RWPE2 (cell line): ENCODE results near the gene ITSN2.

Source experiments
- ATAC-seq: fragments of 200-7000 bp; cut with Tn5 transposase; 3 replicates; pipeline ENCODE4 v1.9.1; 2021; ENCODE audit warnings: low read depth
- DNase-seq: peaks from one replicate; pipeline ENCODE4 v3.0.0-alpha.2; 2020; ENCODE audit warnings: low spot score
- H3K27ac ChIP-seq: fragments of 450-650 bp; 2 replicates; pipeline ENCODE4 v1.5.1; 2017; ENCODE audit warnings: mild to moderate bottlenecking; ENCODE audit not compliant: poor library complexity, severe bottlenecking
- H3K27me3 ChIP-seq: fragments of 250-450 bp; sonication (Bioruptor Pico); 2 replicates; pipeline ENCODE4 v1.5.1; 2021; ENCODE audit warnings: mild to moderate bottlenecking, moderate library complexity; ENCODE audit not compliant: insufficient read depth, poor library complexity, severe bottlenecking
- H3K36me3 ChIP-seq: fragments of 250-450 bp; sonication (Bioruptor Pico); 2 replicates; pipeline ENCODE4 v1.5.1; 2020; ENCODE audit warnings: low read depth, mild to moderate bottlenecking, moderate library complexity
- H3K4me1 ChIP-seq: fragments of 250-450 bp; sonication (Bioruptor Pico); 2 replicates; pipeline ENCODE4 v1.5.1; 2021; ENCODE audit warnings: mild to moderate bottlenecking, moderate library complexity; ENCODE audit not compliant: insufficient read depth, poor library complexity, severe bottlenecking
- H3K4me3 ChIP-seq: fragments of 250-450 bp; sonication (Bioruptor Pico); 2 replicates; pipeline ENCODE4 v1.5.1; 2021; ENCODE audit warnings: mild to moderate bottlenecking, moderate library complexity; ENCODE audit not compliant: severe bottlenecking
- H3K9me3 ChIP-seq: fragments of 250-450 bp; sonication (Bioruptor Pico); 2 replicates; pipeline ENCODE4 v1.5.1; 2021; ENCODE audit warnings: mild to moderate bottlenecking, moderate library complexity; ENCODE audit not compliant: severe bottlenecking
- CTCF ChIP-seq: fragments of 450-650 bp; IDR thresholded peaks from one replicate; pipeline ENCODE4 v1.5.1; 2017; ENCODE audit warnings: mild to moderate bottlenecking, moderate library complexity; ENCODE audit not compliant: poor library complexity, severe bottlenecking

ITSN2 gene

GRCh38 chr2:24285484-24286152 is 74.7 kb downstream of the ITSN2 start:
- Histone ChIP-seq H3K9me3 (peaks cover 4% of the 10 kb centered on the region), H3K4me3 (no peak overlapping the region), H3K36me3 (peaks cover 22% of the 10 kb centered on the region), H3K27ac (no peak overlapping the region), H3K27me3 (no peaks in the 10 kb centered on the region), H3K4me1 (no peaks in the 10 kb centered on the region)
- no peak for DNase-seq
- no peak for TF ChIP-seq CTCF
- no peak for ATAC-seq

DNA sequence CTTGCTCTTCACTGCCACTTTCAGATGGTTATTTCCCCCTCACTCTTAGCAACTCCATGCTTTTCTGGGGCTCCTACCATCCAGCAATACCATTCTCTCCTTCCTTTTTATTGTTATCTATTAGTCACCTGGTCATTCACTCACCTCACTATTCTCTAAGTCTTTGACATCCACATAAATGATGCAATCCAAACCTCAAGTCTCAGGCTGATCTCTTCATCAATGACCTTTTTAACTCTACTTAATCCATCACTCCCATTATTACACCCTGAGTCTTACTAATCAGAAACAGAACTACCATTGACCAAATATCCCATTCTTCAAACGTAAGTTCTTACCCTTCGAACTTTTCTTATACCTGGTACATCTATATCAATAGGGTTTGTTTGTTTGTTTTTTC is 79.7 kb downstream of the ITSN2 start:
- Histone ChIP-seq H3K4me1 (peaks cover 7% of the 10 kb centered on the region), H3K9me3 (peaks cover 4% of the 10 kb centered on the region), H3K4me3 (no peak overlapping the region), H3K36me3 (peaks cover 7% of the 10 kb centered on the region), H3K27ac (no peak overlapping the region), H3K27me3 (no peaks in the 10 kb centered on the region)
- no peak for DNase-seq
- no peak for ATAC-seq
- TF ChIP-seq CTCF = no peak

GRCh38 chr2:24280161-24280560 is 80.2 kb downstream of the ITSN2 start:
- Histone ChIP-seq H3K36me3 (peaks cover 7% of the 10 kb centered on the region), H3K4me3 (no peak overlapping the region), H3K27me3 (no peaks in the 10 kb centered on the region), H3K27ac (no peak overlapping the region), H3K9me3 (no peaks in the 10 kb centered on the region), H3K4me1 (peaks cover 7% of the 10 kb centered on the region)
- no peak for DNase-seq
- no peak for ATAC-seq
- no peak for TF ChIP-seq CTCF

DNA sequence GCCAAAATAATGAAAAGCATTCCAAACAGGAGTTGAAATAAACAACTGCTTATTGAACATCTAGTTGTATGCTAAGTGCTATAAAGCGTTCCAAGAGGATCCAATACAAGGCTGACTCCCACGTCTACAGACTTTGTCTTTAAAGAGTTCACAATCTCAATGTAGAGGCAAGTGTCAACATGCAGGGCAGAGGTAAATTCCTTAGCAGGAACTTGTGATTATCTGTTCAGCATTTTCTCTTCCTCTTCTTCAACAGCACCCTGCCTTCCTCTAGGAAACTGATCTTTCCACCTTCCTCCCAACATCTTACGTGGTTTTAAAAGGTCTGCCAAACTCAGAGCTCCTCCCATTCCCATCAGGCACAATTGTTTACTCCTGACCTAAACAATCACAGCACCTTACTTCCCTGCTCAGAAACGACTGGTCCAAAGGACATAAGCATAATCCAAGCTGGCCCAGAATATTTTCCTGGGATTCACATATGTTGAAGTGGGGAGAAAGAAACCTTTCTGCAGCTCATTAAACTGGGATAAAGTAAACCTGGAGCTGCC is 83.9 kb downstream of the ITSN2 start:
- Histone ChIP-seq H3K4me3 (no peak overlapping the region), H3K27ac (no peak overlapping the region), H3K27me3 (no peaks in the 10 kb centered on the region), H3K4me1 (peaks cover 7% of the 10 kb centered on the region), H3K9me3 (no peaks in the 10 kb centered on the region), H3K36me3 (peaks cover 28% of the 10 kb centered on the region)
- DNase-seq = no peak
- ATAC-seq = peak; percentile 65
- no peak for TF ChIP-seq CTCF

DNA sequence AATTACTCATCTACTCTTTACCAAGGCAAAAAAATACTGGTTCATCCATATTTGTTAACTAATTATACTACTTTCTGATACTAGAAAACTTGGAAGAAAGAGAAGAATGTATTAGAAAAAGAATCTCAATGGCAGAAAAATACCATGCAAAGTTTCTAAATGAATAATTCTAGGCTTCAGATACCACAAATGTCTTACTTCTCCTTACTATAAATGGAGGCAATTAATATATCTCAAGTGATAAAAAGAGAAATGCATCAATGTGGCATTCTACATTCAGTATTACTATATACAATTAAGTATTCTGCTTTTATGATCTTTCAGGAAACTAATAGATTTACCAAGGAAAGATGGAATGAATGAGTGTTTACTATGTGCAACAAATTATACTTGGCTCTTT is 85.5 kb downstream of the ITSN2 start:
- Histone ChIP-seq H3K9me3 (no peaks in the 10 kb centered on the region), H3K36me3 (peaks cover 43% of the 10 kb centered on the region), H3K4me1 (peaks cover 7% of the 10 kb centered on the region), H3K27me3 (no peaks in the 10 kb centered on the region), H3K27ac (no peak overlapping the region), H3K4me3 (no peak overlapping the region)
- DNase-seq (no peak), ATAC-seq (no peak)
- no peak for TF ChIP-seq CTCF
